Activated T-cell treated with anti-CD3 and anti-CD28 coated beads, Interleukin-2, amount 50 U/mL, for 4 hours (primary cell): ENCODE data around the gene MTCL1. TPM values are rescaled to one million over a fixed set of nuclear protein-coding genes. Genes with fewer than 3 reads are reported as not detected.

Source experiments
- ATAC-seq, 2 donors: fragments of 200-7000 bp; cut with Tn5 transposase; one replicate each; pipeline ENCODE4 v1.10.0; 2021
- DNase-seq: peaks from one replicate; pipeline ENCODE4 v3.0.0-alpha.2; 2020
- H3K27me3 Mint-ChIP-seq: one replicate; pipeline ENCODE4 v1.8.0; 2021; ENCODE audit warnings: low read depth, mixed read lengths
- H3K36me3 Mint-ChIP-seq: one replicate; pipeline ENCODE4 v1.8.0; 2022; ENCODE audit warnings: mixed read lengths; ENCODE audit not compliant: insufficient read depth
- H3K4me1 Mint-ChIP-seq: one replicate; pipeline ENCODE4 v1.8.0; 2021; ENCODE audit warnings: low read depth, mixed read lengths
- H3K4me3 Mint-ChIP-seq: one replicate; pipeline ENCODE4 v1.8.0; 2021; ENCODE audit warnings: mild to moderate bottlenecking, moderate library complexity, mixed read lengths
- H3K9me3 Mint-ChIP-seq: one replicate; pipeline ENCODE4 v1.8.0; 2021; ENCODE audit warnings: mixed read lengths
- total RNA-seq, 3 donors: library from RNA; stranded (reverse); gene quantifications; one replicate each; pipeline ENCODE4 v1.2.1, GENCODE V29; 2021

The MTCL1 gene
- total RNA-seq, 3 donors from 2014 or later: 0.23 to 0.73 (median 0.69) TPM

DNA sequence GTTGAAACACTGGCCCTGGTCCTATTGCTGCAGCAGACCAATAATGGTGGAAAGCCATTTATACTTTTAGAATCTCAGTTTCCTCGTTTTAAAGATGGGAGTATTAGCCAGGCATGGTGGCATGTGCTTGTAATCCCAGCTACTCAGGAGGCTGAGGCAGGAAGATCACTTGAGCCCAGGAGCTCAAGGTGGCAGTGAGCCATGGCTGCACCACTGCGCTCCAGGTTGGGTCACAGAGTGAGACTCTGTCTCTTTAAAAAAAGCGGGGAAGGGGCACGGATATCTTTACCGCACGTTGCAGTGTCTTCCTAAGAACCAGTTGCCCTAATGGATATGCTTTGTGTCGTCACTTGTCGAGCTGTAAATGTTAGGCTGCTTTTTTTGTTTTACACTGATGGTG is 8.3 kb downstream of the MTCL1 start:
- H3K9me3 Mint-ChIP-seq: no peaks in the 10 kb centered on the region
- H3K36me3 Mint-ChIP-seq: no peaks in the 10 kb centered on the region
- no peaks in the 10 kb centered on the region for H3K4me1 Mint-ChIP-seq
- no peak overlapping the region for H3K4me3 Mint-ChIP-seq
- no peak for ATAC-seq
- H3K27me3 Mint-ChIP-seq: peaks cover 21% of the 10 kb centered on the region
- no peak for DNase-seq

DNA sequence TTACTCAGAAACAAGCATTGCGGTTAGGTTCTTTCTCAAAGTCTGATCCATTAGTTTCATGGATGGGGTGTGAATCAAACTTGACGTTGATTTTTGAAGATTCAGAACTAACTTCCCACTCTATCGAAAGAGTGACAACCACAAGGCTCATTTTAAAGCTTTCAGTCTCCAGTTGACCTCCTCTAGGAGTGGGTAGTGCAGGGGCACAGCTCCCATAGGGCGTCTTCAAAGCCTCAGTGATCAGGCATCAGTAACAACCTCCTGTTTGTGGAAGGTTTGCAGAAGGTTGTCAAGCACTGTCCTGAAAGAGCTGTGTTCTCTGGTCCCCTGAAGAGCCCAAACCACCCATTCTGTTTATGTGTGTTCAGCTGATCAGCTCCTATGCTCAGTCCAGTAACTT is 10.2 kb downstream of the MTCL1 start:
- ATAC-seq (peak; percentile 18 to 25), DNase-seq (no peak)
- no peaks in the 10 kb centered on the region for H3K36me3 Mint-ChIP-seq
- no peak overlapping the region for H3K4me3 Mint-ChIP-seq
- H3K4me1 Mint-ChIP-seq: no peaks in the 10 kb centered on the region
- no peaks in the 10 kb centered on the region for H3K9me3 Mint-ChIP-seq
- H3K27me3 Mint-ChIP-seq: peaks cover 21% of the 10 kb centered on the region

DNA sequence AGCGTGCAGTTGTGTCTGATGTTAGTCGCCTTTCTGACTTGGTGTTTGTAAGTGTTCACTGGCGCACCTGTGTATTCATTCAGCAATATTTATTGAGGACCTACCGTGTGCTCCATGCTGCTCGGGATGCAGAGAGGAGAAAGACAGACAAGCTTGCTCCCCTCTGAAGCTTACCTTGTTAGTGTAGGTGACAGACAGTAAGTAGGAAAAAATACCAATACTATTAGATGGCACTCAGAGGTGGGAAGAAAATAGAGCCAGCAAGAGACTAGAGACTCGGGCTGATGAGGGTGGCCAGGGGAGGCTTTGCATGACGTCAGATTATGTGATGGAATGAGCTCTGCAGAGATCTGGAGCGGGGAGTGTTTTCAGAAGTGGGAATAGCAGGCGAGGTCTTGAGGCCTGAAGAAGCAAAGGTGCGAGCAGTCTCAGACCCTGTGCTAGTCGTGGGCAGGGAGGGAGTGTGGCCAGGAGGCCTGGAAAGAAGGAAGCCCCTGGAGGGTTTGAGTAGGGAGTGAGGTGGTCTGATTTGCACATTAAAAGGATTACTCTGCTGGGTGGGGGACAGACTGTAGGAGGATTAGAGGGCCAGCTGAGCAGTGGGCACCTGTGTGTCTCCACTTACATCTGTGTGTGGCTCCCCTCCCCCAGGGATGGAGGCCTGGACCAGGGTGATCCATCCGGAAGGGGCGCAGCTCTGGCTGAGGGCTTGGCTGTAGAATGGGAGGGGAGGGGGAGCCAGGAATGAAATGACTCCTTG is 11.8 kb downstream of the MTCL1 start:
- ATAC-seq: no peak

DNA sequence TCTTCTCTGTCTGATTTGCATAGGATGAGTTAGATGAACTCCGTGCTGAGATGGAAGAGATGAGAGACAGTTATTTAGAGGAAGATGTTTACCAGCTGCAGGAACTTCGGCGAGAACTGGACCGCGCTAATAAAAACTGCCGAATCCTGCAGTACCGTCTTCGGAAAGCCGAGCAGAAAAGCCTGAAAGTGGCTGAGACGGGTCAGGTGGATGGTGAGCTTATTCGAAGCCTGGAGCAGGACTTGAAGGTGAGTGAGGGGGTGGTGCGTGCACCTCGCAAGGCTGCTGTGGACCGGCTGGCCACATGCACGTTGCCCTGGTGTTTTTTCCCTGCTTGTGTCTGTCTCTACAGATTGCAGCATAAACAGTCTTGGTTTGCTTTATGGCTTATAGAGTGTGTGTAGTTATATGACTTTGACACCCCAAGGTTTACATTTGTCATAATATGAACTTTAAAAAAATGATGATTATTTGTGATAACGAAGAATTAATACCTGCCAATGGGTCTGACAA is 13.1 kb downstream of the MTCL1 start:
- Mint-ChIP-seq H3K4me3 (no peak overlapping the region), H3K36me3 (no peaks in the 10 kb centered on the region), H3K4me1 (no peaks in the 10 kb centered on the region), H3K27me3 (peaks cover 17% of the 10 kb centered on the region), H3K9me3 (no peaks in the 10 kb centered on the region)
- ATAC-seq (no peak), DNase-seq (no peak)

More for the DNA sequence above, 11.8 kb downstream of the MTCL1 start:
- DNase-seq: no peak
- Mint-ChIP-seq H3K36me3 (no peaks in the 10 kb centered on the region), H3K4me3 (no peak overlapping the region), H3K9me3 (no peaks in the 10 kb centered on the region), H3K27me3 (peaks cover 21% of the 10 kb centered on the region), H3K4me1 (no peaks in the 10 kb centered on the region)

DNA sequence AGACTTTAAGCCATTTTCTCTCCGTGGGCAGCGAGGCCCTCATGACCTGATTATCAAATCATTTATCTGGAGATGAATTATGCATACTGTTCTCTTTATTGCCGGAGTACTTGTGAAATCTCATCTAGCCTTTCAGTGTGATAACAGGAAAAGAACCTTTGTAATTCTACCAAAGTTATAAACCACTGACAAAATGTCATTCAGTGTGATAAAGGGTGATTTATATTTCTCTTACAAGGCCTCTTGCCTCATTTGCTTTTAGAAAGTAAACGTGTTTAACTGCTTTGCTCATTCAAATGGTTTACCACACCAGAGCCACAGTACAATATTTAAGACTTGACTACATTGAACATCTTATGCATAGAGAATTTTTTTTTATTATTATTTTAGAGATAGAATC is 13.8 kb downstream of the MTCL1 start:
- H3K4me1 Mint-ChIP-seq: no peaks in the 10 kb centered on the region
- peaks cover 13% of the 10 kb centered on the region for H3K27me3 Mint-ChIP-seq

DNA sequence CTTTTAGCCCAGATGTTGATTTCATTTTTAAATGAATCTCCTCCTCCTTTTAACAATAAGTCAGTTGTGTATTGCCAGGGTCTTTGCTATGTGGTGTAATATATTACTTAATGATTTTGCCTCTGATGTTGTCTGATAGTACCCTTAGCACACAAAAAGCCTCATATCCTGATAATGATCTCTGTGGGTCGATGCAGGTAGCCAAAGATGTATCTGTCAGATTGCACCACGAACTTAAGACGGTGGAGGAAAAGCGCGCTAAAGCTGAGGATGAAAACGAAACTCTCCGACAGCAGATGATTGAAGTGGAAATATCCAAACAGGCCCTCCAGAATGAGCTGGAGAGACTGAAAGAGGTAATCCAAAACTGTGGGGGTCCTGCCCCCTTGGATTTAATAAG is 14.8 kb downstream of the MTCL1 start:
- Mint-ChIP-seq H3K27me3 (peaks cover 11% of the 10 kb centered on the region), H3K36me3 (no peaks in the 10 kb centered on the region), H3K9me3 (no peaks in the 10 kb centered on the region), H3K4me1 (no peaks in the 10 kb centered on the region), H3K4me3 (no peak overlapping the region)
- no peak for ATAC-seq
- DNase-seq: no peak

More for the DNA sequence above, 13.8 kb downstream of the MTCL1 start:
- no peaks in the 10 kb centered on the region for H3K36me3 Mint-ChIP-seq
- ATAC-seq (no peak), DNase-seq (no peak)
- H3K9me3 Mint-ChIP-seq: no peaks in the 10 kb centered on the region
- H3K4me3 Mint-ChIP-seq: no peak overlapping the region

DNA sequence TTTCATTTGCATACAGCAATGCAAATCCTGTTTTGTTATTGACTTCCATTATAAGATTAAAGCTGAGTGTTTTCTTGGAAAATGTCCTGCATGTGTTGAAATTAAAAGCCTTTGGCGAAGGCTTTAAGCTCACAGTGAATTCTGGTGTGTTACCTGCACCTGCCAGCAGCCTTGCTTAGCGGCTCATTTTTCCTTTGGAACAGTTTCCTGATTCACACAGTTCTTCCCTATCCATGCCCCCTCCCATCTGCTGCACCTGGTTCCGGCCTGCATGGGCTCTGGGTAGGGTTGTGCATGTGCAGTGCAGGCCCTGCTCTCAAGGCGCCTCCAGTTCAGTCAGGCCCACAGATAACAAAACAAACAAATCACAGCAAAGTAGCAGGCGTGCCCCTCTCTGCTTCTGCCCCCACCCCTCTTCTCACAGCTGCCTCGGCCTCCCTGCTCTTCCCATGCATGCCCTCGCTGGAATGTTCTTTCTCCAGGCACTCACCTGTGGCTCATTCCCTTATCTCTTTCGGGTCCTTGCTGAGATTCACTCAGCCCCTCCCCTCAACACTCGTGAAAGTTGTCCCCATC is 15.8 kb downstream of the MTCL1 start:
- Mint-ChIP-seq H3K4me1 (no peaks in the 10 kb centered on the region), H3K27me3 (peaks cover 11% of the 10 kb centered on the region), H3K36me3 (no peaks in the 10 kb centered on the region), H3K4me3 (no peak overlapping the region), H3K9me3 (no peaks in the 10 kb centered on the region)
- DNase-seq (no peak), ATAC-seq (no peak)

DNA sequence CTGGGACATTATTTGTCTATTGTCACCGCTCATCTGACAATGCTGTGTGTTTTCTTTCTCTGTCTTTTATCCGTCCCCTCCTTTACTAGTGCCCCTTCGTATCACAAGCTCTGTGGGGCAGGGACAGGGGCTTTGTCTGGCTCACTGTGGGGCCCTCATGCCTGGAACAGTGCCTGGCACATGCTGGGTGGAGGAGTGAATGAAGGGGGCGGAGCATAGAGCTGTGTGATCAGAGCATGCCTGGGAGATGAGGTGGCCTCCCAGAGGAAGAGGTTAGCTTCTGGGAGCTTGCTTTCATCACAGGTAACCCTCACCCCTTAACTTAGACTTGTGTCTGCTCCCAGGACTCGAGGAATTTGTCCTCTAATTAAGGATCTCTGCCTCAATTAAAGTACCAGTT is 16.4 kb downstream of the MTCL1 start:
- Mint-ChIP-seq H3K27me3 (peaks cover 9% of the 10 kb centered on the region), H3K36me3 (no peaks in the 10 kb centered on the region), H3K4me1 (no peaks in the 10 kb centered on the region), H3K4me3 (no peak overlapping the region), H3K9me3 (no peaks in the 10 kb centered on the region)
- no peak for ATAC-seq
- DNase-seq: no peak

DNA sequence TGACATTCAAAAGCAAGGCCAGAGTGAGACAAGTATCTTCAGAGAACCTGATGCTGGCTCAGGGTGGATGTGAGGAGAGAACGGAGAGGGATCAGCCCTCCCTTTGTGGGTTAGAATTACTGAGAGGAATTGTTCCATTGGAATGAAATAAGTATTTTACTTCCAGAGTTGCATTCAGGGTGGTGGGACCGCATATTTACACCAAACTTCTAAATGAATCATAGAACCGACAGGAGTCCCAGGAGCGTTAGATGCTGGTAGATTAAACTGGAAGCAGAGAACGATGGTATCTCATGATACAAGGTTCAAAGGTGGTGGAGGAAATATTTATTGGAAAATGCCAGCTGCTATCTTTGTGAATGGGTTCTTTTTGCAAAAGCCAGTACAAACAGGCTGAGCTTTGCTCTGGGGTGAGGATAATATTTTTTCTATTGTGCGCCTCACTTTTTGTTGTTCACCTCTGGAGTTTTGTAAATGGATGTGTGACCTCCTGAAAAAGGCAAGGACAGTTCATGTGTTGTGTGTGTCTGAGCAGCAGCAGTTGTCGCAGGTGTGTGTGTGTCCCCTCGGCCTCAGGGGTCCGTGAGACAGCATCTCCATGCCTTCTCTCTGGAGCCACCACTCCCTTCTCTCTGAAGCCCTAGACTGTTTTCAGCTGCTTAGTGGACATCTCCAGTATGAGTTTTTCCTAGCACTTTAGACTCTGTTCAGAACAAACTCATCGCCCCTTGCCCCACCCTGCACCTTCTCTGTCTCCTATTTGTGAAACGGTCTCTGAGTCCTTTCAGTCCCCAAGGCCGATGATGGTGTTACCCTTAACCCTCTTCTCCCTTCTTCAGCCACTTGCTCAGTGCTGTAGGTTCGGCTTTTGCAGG is 17.8 kb downstream of the MTCL1 start:
- Mint-ChIP-seq H3K27me3 (no peaks in the 10 kb centered on the region), H3K9me3 (no peaks in the 10 kb centered on the region), H3K4me3 (no peak overlapping the region), H3K4me1 (no peaks in the 10 kb centered on the region), H3K36me3 (no peaks in the 10 kb centered on the region)
- no peak for ATAC-seq
- DNase-seq: no peak

DNA sequence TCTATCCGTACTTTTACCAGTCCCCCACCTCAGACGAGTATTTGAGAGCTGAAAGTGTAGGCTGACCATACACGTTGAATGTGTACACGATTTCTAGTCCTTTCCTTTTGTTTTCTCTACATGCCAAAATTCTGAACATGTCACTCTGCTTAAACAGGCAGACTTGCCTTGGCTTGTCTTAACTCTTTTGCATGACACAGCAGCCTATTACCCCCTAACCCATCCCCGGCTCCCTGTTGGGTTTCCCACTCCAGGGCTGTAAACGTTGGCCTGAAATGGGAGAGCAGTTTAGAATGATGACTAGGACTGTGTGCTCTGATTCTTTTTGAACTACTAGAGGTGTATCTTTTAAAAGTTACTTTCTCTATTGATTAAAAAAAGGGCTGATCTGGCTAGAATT is 19.1 kb downstream of the MTCL1 start:
- ATAC-seq (no peak), DNase-seq (no peak)
- no peak overlapping the region for H3K4me3 Mint-ChIP-seq
- H3K9me3 Mint-ChIP-seq: no peaks in the 10 kb centered on the region
- no peaks in the 10 kb centered on the region for H3K4me1 Mint-ChIP-seq
- no peaks in the 10 kb centered on the region for H3K27me3 Mint-ChIP-seq
- no peaks in the 10 kb centered on the region for H3K36me3 Mint-ChIP-seq

DNA sequence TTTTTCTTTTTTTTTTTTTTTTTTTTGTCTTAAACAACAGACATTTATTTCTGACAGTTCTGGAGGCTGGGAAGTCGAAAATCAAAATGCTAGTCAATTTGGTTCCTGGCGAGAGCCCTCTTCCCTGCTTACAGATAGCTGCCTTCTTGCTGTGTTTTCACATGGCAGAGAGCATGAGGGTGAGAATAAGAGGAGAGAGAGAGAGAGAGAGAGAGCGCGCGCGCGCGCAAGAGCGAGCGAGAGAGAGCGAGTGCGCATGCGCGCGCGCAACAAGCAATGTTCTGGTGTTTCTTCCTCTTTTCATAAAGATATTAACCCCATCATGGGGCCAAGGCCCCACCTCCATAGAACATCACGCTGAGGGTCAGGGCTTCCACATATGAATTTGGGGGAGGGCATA is 20.9 kb downstream of the MTCL1 start:
- H3K4me3 Mint-ChIP-seq: no peak overlapping the region
- no peaks in the 10 kb centered on the region for H3K9me3 Mint-ChIP-seq
- ATAC-seq (no peak), DNase-seq (no peak)
- H3K27me3 Mint-ChIP-seq: no peaks in the 10 kb centered on the region
- no peaks in the 10 kb centered on the region for H3K4me1 Mint-ChIP-seq
- H3K36me3 Mint-ChIP-seq: no peaks in the 10 kb centered on the region

DNA sequence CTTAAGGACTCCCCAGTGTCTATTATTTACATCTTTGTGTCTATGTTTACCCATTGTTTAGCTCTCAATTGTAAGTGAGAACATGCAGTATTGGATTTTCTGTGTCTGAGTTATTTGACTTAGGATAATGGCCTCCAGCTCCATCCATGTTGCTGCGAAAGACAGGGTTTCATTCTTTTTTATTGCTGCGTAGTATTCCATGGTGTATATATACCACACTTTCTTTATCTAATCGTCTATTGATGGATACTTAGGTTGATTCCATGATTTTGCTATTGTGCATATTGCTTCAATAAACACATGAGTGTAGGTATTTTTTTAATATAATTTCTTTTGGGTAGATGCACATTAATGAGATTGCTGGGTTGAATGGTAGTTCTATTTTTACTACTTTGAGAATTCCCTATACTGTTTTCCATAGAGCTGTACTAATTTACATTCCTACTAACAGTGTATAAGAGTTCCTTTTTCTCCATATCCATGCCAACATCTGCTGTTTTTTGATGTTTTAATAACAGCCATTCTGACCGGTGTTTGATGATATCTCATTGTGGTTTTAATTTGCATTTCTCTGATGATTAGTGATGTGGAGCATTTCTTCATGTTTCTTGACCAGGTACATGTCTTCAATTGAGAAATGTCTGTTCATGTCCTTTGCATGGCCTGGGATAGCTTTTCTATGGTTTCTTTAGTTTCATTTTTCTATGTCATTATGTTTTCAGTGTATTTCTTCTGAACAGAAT is 21.8 kb downstream of the MTCL1 start:
- H3K4me3 Mint-ChIP-seq: no peak overlapping the region
- H3K4me1 Mint-ChIP-seq: no peaks in the 10 kb centered on the region
- no peaks in the 10 kb centered on the region for H3K9me3 Mint-ChIP-seq
- DNase-seq (no peak), ATAC-seq (no peak)
- H3K36me3 Mint-ChIP-seq: no peaks in the 10 kb centered on the region
- no peaks in the 10 kb centered on the region for H3K27me3 Mint-ChIP-seq

DNA sequence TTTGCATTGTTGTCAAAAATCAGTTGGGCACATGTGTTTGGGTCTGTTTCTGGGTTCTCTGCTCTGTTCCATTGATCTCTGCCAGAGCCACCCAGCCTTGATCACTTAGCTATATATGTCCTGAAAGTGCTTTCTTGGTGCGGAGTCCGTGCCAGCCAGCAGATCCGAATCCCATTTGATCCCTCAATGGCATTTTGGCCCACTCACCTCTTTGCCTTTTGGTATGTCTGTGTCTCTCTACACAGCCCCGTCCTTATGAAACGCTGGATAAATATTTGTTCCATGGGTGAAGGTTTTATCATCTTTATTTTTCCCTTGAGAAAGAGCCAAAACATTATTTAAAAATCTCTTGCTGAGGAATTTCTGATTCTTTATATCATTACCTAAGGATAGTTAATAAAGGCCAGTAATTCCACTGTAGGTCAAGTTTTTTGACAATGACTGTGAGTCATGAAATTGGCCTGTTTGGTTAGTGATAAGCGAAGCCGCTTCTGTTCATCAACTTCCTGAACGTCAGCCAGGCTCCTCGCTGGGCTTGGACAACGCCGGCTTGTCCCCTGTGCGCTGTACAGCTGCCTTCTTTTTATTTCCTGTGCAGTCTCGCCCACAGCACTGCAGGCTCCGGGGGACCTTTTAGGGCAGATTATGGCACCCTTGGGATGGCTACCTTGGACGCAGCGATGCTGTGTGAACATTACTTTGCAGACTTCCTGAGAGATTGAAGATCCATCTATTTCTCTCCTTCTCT is 24.9 kb downstream of the MTCL1 start:
- H3K4me1 Mint-ChIP-seq: no peaks in the 10 kb centered on the region
- DNase-seq: no peak
- no peak overlapping the region for H3K4me3 Mint-ChIP-seq
- ATAC-seq: no peak
- no peaks in the 10 kb centered on the region for H3K9me3 Mint-ChIP-seq
- H3K36me3 Mint-ChIP-seq: no peaks in the 10 kb centered on the region
- H3K27me3 Mint-ChIP-seq: peaks cover 4% of the 10 kb centered on the region
